GM12872 (cell line): Measurements from ENCODE around the gene RPS6KA5.

Experiments
- CTCF ChIP-seq: IDR thresholded peaks from 3 replicates; pipeline ENCODE4 v1.5.1; 2011; ENCODE audit warnings: low read depth, mild to moderate bottlenecking, low read length, moderate library complexity; ENCODE audit not compliant: insufficient read depth

Gene RPS6KA5

DNA sequence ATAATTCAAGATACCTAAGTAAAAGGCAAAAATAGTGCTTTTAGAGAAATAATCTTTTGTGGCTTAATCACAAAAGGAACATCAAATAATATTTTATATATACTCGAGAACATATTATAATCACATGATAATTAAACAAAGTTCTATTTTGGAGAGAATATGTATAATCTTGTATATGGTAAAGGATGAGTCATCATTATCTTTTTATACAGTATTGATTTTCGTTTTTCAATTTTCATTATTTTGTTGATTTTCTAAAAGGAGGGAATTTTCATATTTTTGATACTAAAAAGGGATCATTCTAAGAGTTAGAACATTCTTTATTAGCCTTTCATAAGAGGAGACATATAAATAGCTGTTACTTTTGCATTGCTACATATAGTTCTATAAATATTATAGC lies 166.9 kb downstream of the RPS6KA5 start:
- no peak for TF ChIP-seq CTCF

DNA sequence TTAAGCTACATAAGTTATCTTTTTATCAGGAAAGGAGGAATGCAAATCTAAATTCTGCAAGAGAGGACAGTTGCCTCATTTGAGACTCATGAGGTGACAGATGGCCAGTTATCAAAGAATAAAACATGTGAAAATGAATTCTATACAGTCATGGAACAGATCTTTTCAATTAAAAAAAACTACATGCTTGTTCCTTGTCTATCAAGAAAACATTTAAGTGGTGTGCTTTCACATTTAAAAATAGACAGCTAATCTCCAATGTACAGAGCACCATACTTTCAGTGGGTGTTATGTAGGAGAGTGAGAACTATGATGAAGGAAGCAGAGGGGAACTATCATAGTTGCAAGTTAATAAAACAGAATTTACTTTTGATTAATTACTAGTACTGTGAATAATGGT lies 167.5 kb downstream of the RPS6KA5 start:
- no peak for TF ChIP-seq CTCF

DNA sequence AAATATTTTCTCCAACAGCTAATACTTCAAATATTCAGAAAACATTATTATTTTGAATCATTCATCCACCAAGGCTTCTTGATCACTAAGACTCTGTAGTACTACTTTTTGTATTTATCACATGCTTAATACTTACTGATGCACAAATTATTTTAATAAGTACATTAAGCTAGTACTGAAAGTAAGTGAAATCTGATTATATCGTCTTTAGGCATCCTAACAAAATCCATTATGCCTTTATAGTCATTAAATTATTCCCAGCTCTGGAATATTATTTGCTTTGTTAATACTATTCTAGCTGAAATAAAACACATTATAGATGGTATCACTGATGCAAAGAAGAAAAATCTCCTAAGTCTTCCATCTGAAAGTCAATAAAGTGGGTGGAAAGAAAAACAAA lies 169.1 kb downstream of the RPS6KA5 start:
- TF ChIP-seq CTCF, result no peak

DNA sequence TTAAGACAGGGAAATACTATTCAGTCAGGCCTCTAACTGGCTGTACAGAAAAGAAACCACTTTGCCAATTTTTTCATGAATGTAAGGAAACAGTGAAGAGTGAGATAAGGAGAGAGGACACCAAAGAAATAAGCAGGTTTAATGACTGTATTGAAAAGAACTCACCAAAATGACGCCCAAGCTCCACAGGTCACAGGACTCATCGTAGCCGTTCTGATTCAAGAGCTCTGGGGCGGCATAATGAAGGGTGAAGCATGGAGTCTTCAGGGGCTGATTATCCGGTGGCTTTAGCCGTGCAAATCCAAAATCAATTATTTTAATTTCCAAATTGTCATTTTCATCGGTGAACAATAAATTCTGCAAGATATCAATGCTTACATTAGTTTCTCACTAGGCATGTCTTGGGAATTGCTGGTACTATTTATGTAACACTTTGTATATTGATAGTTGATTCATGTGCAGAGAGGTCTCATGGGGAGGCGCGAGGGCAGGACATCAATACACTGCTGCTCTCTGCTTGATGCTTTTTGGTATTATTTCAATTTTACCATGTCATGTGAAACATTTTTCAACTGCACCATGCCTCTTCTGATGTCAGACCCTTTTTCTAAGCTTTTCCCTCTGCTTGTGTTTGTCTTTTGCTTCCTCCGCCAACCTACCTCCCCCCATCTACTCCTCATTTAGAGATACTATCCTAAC lies 170.0 kb downstream of the RPS6KA5 start:
- no peak for TF ChIP-seq CTCF

- no peak for TF ChIP-seq CTCF
Measured at GRCh38 chr14:90886297-90886815, 174.1 kb downstream of the RPS6KA5 start.

GRCh38 chr14:90883782-90884181 lies 176.7 kb downstream of the RPS6KA5 start:
- TF ChIP-seq CTCF, result no peak

- no peak for TF ChIP-seq CTCF
Measured at GRCh38 chr14:90883197-90883596, 177.2 kb downstream of the RPS6KA5 start.
